Measurements from ENCODE around the gene CDK6. TPM values are rescaled to one million over a fixed set of nuclear protein-coding genes. Genes with fewer than 3 reads are reported as not detected.

Gene CDK6
- total RNA-seq, 2 donors from 2014 or later: 28.5 to 36.6 TPM

- Mint-ChIP-seq H3K27ac (no peak overlapping the region), H3K4me1 (peaks cover 23% of the 10 kb centered on the region)
These were observed 142.9 kb downstream of the CDK6 start for GRCh38 chr7:92693519-92693918.

GRCh38 chr7:92691578-92691977 lies 144.8 kb downstream of the CDK6 start:
- Histone ChIP-seq H3K27ac (ENCODE audit: low read depth, low read length) (no peak overlapping the region), H3K4me3 (ENCODE audit: low read length) (no peak overlapping the region), H3K9ac (ENCODE audit: extremely low read depth, low read length, poor library complexity, severe bottlenecking) (no peak overlapping the region), H3K27me3 (ENCODE audit: control insufficient read depth, insufficient read depth, low read length, poor library complexity, severe bottlenecking) (no peaks in the 10 kb centered on the region), H3K9me3 (ENCODE audit: control insufficient read depth, low read length) (peaks cover 5% of the 10 kb centered on the region), H3K4me1 (ENCODE audit: control insufficient read depth, insufficient read depth, low read length) (peaks cover 8% of the 10 kb centered on the region), H3K36me3 (ENCODE audit: control insufficient read depth, insufficient read depth, low read length) (peaks cover 16% of the 10 kb centered on the region)
- Mint-ChIP-seq H3K36me3 (ENCODE audit: low read depth) (peaks cover 6% of the 10 kb centered on the region), H3K27ac (no peak overlapping the region), H3K9me3 (peaks cover 2% of the 10 kb centered on the region), H3K4me3 (no peak overlapping the region), H3K4me1 (peaks cover 14% of the 10 kb centered on the region), H3K27me3 (ENCODE audit: insufficient read depth) (no peaks in the 10 kb centered on the region)
- WGBS, 2 experiments (ENCODE audit: insufficient coverage in 1 of 2, insufficient read length in 1 of 2): 39 to 51% methylated on average over 2 of the region's 2 CpGs
- TF ChIP-seq CTCF (conservative IDR thresholded peaks at IDR 0.05): peak; percentile 86
- no peak for DNase-seq

More at GRCh38 chr7:92693519-92693918, 142.9 kb downstream of the CDK6 start:
- Mint-ChIP-seq H3K27me3 (ENCODE audit: insufficient read depth) (no peaks in the 10 kb centered on the region), H3K36me3 (ENCODE audit: low read depth) (peaks cover 4% of the 10 kb centered on the region), H3K9me3 (peaks cover 2% of the 10 kb centered on the region), H3K4me3 (no peak overlapping the region)
- Histone ChIP-seq H3K27me3 (ENCODE audit: control insufficient read depth, insufficient read depth, low read length, poor library complexity, severe bottlenecking) (no peaks in the 10 kb centered on the region), H3K9me3 (ENCODE audit: control insufficient read depth, low read length) (peaks cover 5% of the 10 kb centered on the region), H3K27ac (ENCODE audit: low read depth, low read length) (no peak overlapping the region), H3K4me3 (ENCODE audit: low read length) (peak overlapping the region; percentile 33), H3K9ac (ENCODE audit: extremely low read depth, low read length, poor library complexity, severe bottlenecking) (no peak overlapping the region), H3K36me3 (ENCODE audit: control insufficient read depth, insufficient read depth, low read length) (peaks cover 10% of the 10 kb centered on the region), H3K4me1 (ENCODE audit: control insufficient read depth, insufficient read depth, low read length) (peaks cover 13% of the 10 kb centered on the region)
- no CpG with 5 or more reads among the region's 1 CpG for WGBS, 2 experiments (ENCODE audit: insufficient coverage in 1 of 2, insufficient read length in 1 of 2)
- no peak for DNase-seq
- TF ChIP-seq CTCF (conservative IDR thresholded peaks at IDR 0.05): no peak

- 84 to 92% methylated on average over 5 to 6 of the region's 6 CpGs for WGBS, 2 experiments (ENCODE audit: insufficient coverage in 1 of 2, insufficient read length in 1 of 2)
- peaks cover 1% of the 10 kb centered on the region for H3K9me3 Mint-ChIP-seq
- H3K4me3 ChIP-seq (ENCODE audit: low read length): no peak overlapping the region
- no peak overlapping the region for H3K9ac ChIP-seq (ENCODE audit: extremely low read depth, low read length, poor library complexity, severe bottlenecking)
- H3K9me3 ChIP-seq (ENCODE audit: control insufficient read depth, low read length): no peaks in the 10 kb centered on the region
- H3K27me3 Mint-ChIP-seq (ENCODE audit: insufficient read depth): peaks cover 11% of the 10 kb centered on the region
- no peak for DNase-seq
- peaks cover 46% of the 10 kb centered on the region for H3K4me1 Mint-ChIP-seq
- H3K4me3 Mint-ChIP-seq: no peak overlapping the region
- peaks cover 11% of the 10 kb centered on the region for H3K36me3 ChIP-seq (ENCODE audit: control insufficient read depth, insufficient read depth, low read length)
- peaks cover 6% of the 10 kb centered on the region for H3K36me3 Mint-ChIP-seq (ENCODE audit: low read depth)
- H3K4me1 ChIP-seq (ENCODE audit: control insufficient read depth, insufficient read depth, low read length): peaks cover 19% of the 10 kb centered on the region
- H3K27ac ChIP-seq (ENCODE audit: low read depth, low read length): no peak overlapping the region
- H3K27ac Mint-ChIP-seq: no peak overlapping the region
- TF ChIP-seq CTCF (conservative IDR thresholded peaks at IDR 0.05): no peak
- H3K27me3 ChIP-seq (ENCODE audit: control insufficient read depth, insufficient read depth, low read length, poor library complexity, severe bottlenecking): no peaks in the 10 kb centered on the region
These were observed 151.0 kb downstream of the CDK6 start for GRCh38 chr7:92685136-92686042.
